Uterus (tissue), 4 donors: ENCODE data around the gene TADA3. TPM values are rescaled to one million over a fixed set of nuclear protein-coding genes. Genes with fewer than 3 reads are reported as not detected.

Experiments used
- DNase-seq, 2 donors: peaks; one replicate each; pipeline ENCODE4 v3.0.0-alpha.2; 2019 to 2020
- H3K27ac ChIP-seq, 2 donors: fragments of 200-600 bp; sonication (generic); 1 replicate in 1 of 2; 2 replicates in 1 of 2; pipeline ENCODE4 v1.5.1; 2016 to 2018
- H3K27me3 ChIP-seq, 2 donors: fragments of 200-600 bp; sonication (generic); one replicate each; pipeline ENCODE4 v1.5.1; 2018 to 2019; ENCODE audit warnings: control low read depth in 1 of 2
- H3K36me3 ChIP-seq, 2 donors: fragments of 200-600 bp; sonication (generic); one replicate each; pipeline ENCODE4 v1.5.1; 2019; ENCODE audit warnings: control low read depth in 1 of 2
- H3K4me1 ChIP-seq, 2 donors: fragments of 200-600 bp; sonication (generic); one replicate each; pipeline ENCODE4 v1.5.1; 2018 to 2019; ENCODE audit warnings: control low read depth in 1 of 2
- H3K4me3 ChIP-seq, 2 donors: fragments of 200-600 bp; sonication (generic); 1 replicate in 1 of 2; 2 replicates in 1 of 2; pipeline ENCODE4 v1.5.1; 2018 to 2019; ENCODE audit warnings: mild to moderate bottlenecking in 1 of 2
- H3K9me3 ChIP-seq, 2 donors: fragments of 200-600 bp; sonication (generic); one replicate each; pipeline ENCODE4 v1.5.1; 2019; ENCODE audit warnings: control low read depth in 1 of 2
- POLR2A ChIP-seq, 2 donors: fragments of 450-650 bp; IDR thresholded peaks; one replicate each; pipeline ENCODE4 v1.6.1; 2016; ENCODE audit warnings: antibody characterized with exemption in 2 of 2, mild to moderate bottlenecking in 1 of 2, moderate library complexity in 1 of 2
- intact Hi-C: fragments of 100-400 bp; cut with DNase I; formaldehyde crosslinking; loops from one replicate; pipeline ENCODE4 v1.15.1; 2023; ENCODE audit warnings: low total_unique reads
- total RNA-seq, 4 donors: library from RNA; depleted of rRNA in 3 of 4; stranded (reverse); fragments of >200 nt in 3 of 4; gene quantifications; one replicate each; pipeline versions ENCODE4 v1.1.0 to v1.2.4, GENCODE V29; 2014 to 2023
- TF ChIP-seq, protein P1 (sequence below), 4 experiments: fragments of 200-600 bp in 2 of 4; fragments of 450-650 bp in 2 of 4; sonication (generic) in 2 of 4; IDR thresholded peaks; one replicate each; pipeline ENCODE4 v1.5.1; 2016 to 2019; ENCODE audit warnings: antibody characterized with exemption in 4 of 4, mild to moderate bottlenecking in 2 of 4, moderate library complexity in 1 of 4
- donor health status: DM: yes; HTN: yes; CAD: no.

The TADA3 gene
- total RNA-seq, 4 donors from 2014 or later, result 35.9 to 65.4 (median 55.3) TPM

DNA sequence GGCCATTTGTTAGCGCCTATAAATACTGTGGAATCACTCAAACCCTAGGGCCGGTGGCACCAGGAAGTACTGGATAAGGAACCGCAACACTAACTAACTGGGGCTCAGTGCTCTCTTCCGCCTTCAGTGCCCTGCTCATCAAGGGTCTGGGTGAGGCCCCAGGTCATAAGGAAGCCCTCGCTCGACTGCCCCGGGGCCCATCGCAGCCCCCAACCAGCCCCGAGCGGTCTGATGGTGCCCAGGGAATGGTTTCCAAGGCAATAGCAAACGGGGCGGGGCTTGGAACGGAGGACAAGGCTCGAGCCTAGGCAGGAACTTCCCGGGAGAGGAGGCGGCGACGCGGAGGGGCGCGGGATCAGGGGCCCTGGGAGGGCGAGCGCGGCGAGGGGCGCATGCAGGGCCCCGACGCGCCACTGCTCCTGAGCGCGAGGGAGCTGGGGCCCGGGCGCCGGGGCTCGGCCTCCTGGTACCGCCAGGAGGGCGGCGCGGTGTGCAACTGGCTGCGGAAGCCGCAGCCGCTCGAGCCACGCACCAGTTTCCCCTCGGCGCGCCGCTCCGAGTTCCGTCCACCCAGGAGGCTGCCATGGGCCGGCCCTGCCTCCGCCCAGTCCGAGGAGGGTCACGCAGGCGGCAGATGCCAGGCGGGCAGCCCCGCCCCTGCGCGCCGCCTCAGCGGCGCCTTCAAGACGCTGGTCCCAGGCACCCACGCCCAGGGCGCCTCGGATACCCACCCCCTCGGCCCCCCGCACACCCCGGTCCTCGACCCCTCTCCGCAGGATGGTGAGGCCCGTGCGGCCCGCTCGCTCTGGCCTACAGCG lies 17.6 kb upstream of the TADA3 start, which contains the start of gene TTLL3:
TTLL3 (plus strand) TSS at position 648 of the 818 bp plus-strand sequence. CDS start 400 bp downstream, outside the sequence.
- Histone ChIP-seq H3K4me3 (peak within 1 kb of the TSS; percentile 51 to 68), H3K4me1 (peaks cover 0 to 4% of the 10 kb centered on the region in 2 donors), H3K36me3 (no peaks in the 10 kb centered on the region), H3K27ac (peak within 1 kb of the TSS; percentile 90 to 96), H3K27me3 (no peaks in the 10 kb centered on the region), H3K9me3 (no peaks in the 10 kb centered on the region)
- intact Hi-C loops, result no loop called here
- DNase-seq, result peak; percentile 81
- peak; percentile 37 to 61 for TF ChIP-seq POLR2A (IDR thresholded peaks at IDR 0.05)
- TF ChIP-seq, protein P1, sequence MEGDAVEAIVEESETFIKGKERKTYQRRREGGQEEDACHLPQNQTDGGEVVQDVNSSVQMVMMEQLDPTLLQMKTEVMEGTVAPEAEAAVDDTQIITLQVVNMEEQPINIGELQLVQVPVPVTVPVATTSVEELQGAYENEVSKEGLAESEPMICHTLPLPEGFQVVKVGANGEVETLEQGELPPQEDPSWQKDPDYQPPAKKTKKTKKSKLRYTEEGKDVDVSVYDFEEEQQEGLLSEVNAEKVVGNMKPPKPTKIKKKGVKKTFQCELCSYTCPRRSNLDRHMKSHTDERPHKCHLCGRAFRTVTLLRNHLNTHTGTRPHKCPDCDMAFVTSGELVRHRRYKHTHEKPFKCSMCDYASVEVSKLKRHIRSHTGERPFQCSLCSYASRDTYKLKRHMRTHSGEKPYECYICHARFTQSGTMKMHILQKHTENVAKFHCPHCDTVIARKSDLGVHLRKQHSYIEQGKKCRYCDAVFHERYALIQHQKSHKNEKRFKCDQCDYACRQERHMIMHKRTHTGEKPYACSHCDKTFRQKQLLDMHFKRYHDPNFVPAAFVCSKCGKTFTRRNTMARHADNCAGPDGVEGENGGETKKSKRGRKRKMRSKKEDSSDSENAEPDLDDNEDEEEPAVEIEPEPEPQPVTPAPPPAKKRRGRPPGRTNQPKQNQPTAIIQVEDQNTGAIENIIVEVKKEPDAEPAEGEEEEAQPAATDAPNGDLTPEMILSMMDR (IDR thresholded peaks at IDR 0.05), result peak in 1 of 4 experiments; percentile 6

DNA sequence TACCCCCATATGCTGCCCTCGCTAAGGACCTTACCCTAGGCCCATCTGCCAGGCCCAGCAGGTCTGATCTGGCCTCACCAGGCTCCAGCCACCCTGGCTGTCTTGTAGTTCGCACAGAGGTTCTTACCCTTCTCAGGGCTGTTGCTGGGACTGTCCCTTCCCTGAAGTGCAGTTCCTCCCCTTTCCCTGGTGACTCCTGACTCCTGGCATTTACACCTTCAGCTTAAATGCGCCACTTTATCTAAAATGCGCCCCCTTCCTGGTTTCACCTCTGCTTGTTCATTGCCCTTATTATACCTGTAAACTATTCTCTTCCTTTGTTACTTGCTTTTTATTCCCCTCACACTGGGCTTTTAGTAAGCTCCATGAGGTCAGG lies 17.0 kb upstream of the TADA3 start:
- H3K27me3 ChIP-seq, result no peaks in the 10 kb centered on the region
- TF ChIP-seq POLR2A (IDR thresholded peaks at IDR 0.05), result no peak
- TF ChIP-seq, protein P1 (IDR thresholded peaks at IDR 0.05), result no peak
- peaks cover 0 to 4% of the 10 kb centered on the region in 2 donors for H3K4me1 ChIP-seq
- peak overlapping the region; percentile 90 to 96 for H3K27ac ChIP-seq
- no peaks in the 10 kb centered on the region for H3K36me3 ChIP-seq
- intact Hi-C loops, result no loop called here
- DNase-seq, result no peak
- peak overlapping the region; percentile 51 to 68 for H3K4me3 ChIP-seq
- H3K9me3 ChIP-seq, result no peaks in the 10 kb centered on the region

DNA sequence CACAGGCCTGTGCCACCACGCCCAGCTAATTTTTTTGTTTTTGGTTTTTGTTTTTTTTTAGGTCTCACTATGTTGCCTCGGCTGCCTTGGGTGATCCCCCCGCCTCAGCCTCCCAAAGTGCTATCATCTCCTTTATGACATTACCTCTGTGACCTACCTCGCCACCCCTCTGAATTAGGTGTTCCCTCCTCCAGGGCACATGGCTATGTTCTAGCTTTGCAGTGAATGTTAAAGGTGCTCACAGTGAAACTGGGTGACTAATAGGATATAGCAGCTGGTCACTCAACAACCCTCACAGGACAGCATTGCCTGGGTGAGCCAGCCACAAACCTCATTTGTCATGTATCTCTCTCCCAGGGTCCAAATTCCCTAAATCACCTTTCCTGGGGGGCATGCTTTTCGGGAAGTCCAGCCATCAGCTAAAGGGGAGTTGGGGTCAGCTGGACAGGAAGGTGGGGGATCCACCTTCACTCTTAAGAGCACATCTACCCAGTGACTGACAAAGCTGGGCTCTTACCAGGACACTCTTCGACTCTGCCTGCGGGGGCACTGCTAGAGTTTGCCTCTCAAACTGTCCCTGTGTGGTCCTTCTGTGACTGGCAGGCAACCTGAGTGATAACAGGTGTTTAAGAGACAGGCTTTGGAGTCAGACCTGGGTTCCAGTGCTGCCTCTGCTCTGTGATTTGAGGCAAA lies 16.2 kb upstream of the TADA3 start:
- Histone ChIP-seq H3K36me3 (no peaks in the 10 kb centered on the region), H3K4me3 (no peak overlapping the region), H3K27me3 (no peaks in the 10 kb centered on the region), H3K27ac (peak overlapping the region; percentile 90 to 96), H3K9me3 (no peaks in the 10 kb centered on the region), H3K4me1 (peaks cover 0 to 4% of the 10 kb centered on the region in 2 donors)
- intact Hi-C loops, result no loop called here
- no peak for TF ChIP-seq POLR2A (IDR thresholded peaks at IDR 0.05)
- TF ChIP-seq, protein P1 (IDR thresholded peaks at IDR 0.05), result no peak
- no peak for DNase-seq

DNA sequence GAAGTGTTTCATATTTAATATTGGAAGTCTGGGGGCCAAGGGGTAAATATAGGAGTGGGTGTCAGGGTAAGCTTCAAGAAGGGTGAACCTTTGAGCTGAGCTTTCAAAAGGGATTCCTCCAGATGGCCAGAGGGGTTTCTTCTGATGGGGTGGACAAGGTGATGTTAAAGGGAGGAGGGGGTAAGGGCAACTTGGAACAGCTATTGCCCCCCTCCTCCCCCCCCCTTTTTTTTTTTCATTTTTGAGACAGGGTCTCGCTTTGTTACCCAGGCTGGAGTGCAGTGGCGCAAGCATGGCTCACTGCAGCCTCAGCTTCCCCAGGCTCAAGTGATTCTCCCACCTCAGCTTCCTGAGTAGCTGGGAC lies 15.7 kb upstream of the TADA3 start:
- Histone ChIP-seq H3K4me1 (peaks cover 0 to 4% of the 10 kb centered on the region in 2 donors), H3K36me3 (no peaks in the 10 kb centered on the region), H3K27me3 (no peaks in the 10 kb centered on the region), H3K4me3 (no peak overlapping the region), H3K27ac (no peak overlapping the region), H3K9me3 (no peaks in the 10 kb centered on the region)
- DNase-seq, result no peak
- intact Hi-C loops, result no loop called here
- TF ChIP-seq, protein P1 (IDR thresholded peaks at IDR 0.05), result no peak
- TF ChIP-seq POLR2A (IDR thresholded peaks at IDR 0.05), result no peak
